ENCODE measurements around the gene ASIC4. TPM values are rescaled to one million over a fixed set of nuclear protein-coding genes. Genes with fewer than 3 reads are reported as not detected.

ASIC4 gene
- total and polyA plus RNA-seq, 12 donors, result 0.15 to 0.43 (median 0.20) TPM; not detected in 7

- ATAC-seq, result no peak
- WGBS, 2 donors, result 40 to 48% methylated on average over 14 to 15 of the region's 15 CpGs
- Histone ChIP-seq H3K36me3 (peaks cover 0 to 32% (median 20%) of the 10 kb centered on the region in 9 donors), H3K4me3 (no peak overlapping the region), H3K27me3 (peaks cover 0 to 22% (median 8%) of the 10 kb centered on the region in 7 donors), H3K27ac (peak overlapping the region in 1 of 10 donors; percentile 40), H3K4me1 (peaks cover 4 to 36% (median 28%) of the 10 kb centered on the region in 9 donors), H3K9me3 (no peaks in the 10 kb centered on the region)
- DNase-seq, result no peak
- intact Hi-C loops (cut with DNase I), result loop anchor here in 1 of 10 donors (5.0 kb wide), 1 partner anchor 154 kb away; no protein-coding TSS in a partner anchor
- TF ChIP-seq, protein P1, sequence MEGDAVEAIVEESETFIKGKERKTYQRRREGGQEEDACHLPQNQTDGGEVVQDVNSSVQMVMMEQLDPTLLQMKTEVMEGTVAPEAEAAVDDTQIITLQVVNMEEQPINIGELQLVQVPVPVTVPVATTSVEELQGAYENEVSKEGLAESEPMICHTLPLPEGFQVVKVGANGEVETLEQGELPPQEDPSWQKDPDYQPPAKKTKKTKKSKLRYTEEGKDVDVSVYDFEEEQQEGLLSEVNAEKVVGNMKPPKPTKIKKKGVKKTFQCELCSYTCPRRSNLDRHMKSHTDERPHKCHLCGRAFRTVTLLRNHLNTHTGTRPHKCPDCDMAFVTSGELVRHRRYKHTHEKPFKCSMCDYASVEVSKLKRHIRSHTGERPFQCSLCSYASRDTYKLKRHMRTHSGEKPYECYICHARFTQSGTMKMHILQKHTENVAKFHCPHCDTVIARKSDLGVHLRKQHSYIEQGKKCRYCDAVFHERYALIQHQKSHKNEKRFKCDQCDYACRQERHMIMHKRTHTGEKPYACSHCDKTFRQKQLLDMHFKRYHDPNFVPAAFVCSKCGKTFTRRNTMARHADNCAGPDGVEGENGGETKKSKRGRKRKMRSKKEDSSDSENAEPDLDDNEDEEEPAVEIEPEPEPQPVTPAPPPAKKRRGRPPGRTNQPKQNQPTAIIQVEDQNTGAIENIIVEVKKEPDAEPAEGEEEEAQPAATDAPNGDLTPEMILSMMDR (IDR thresholded peaks at IDR 0.05), result no peak
These were observed 23.6 kb downstream of the ASIC4 start for GRCh38 chr2:219537657-219538488.

- peaks cover 0 to 32% (median 20%) of the 10 kb centered on the region in 9 donors for H3K36me3 ChIP-seq
- H3K27ac ChIP-seq, result peak overlapping the region in 2 of 10 donors; percentile 9 to 40
- no peak overlapping the region for H3K4me3 ChIP-seq
- DNase-seq (no peak), ATAC-seq (no peak)
- no peaks in the 10 kb centered on the region for H3K9me3 ChIP-seq
- 28 to 42% methylated on average over 6 of the region's 6 CpGs for WGBS, 2 donors
- TF ChIP-seq, protein P1 (IDR thresholded peaks at IDR 0.05), result no peak
- H3K27me3 ChIP-seq, result peaks cover 0 to 28% (median 6%) of the 10 kb centered on the region in 7 donors
- peaks cover 4 to 39% (median 30%) of the 10 kb centered on the region in 9 donors for H3K4me1 ChIP-seq
- intact Hi-C loops (cut with DNase I), result loop anchor here in 1 of 10 donors (5.0 kb wide), 1 partner anchor 154 kb away; no protein-coding TSS in a partner anchor
These were observed 24.2 kb downstream of the ASIC4 start for GRCh38 chr2:219538504-219538951.

GRCh38 chr2:219538956-219539788 lies 24.9 kb downstream of the ASIC4 start:
- intact Hi-C loops (cut with DNase I), result loop anchor here in 1 of 10 donors (5.0 kb wide), 1 partner anchor 153 kb away; no protein-coding TSS in a partner anchor
- peaks cover 0 to 32% (median 20%) of the 10 kb centered on the region in 9 donors for H3K36me3 ChIP-seq
- no peak overlapping the region for H3K4me3 ChIP-seq

More at GRCh38 chr2:219538956-219539788, 24.9 kb downstream of the ASIC4 start:
- 86 to 90% methylated on average over 32 of the region's 32 CpGs for WGBS, 2 donors
- Histone ChIP-seq H3K27ac (peak overlapping the region in 2 of 10 donors; percentile 9 to 40), H3K4me1 (peaks cover 6 to 43% (median 32%) of the 10 kb centered on the region in 9 donors), H3K27me3 (peaks cover 0 to 31% (median 6%) of the 10 kb centered on the region in 7 donors), H3K9me3 (no peaks in the 10 kb centered on the region)
- no peak for DNase-seq
- no peak for ATAC-seq
- TF ChIP-seq, protein P1 (IDR thresholded peaks at IDR 0.05), result no peak
